Glutamatergic neuron (in vitro differentiated cells): ENCODE data around the gene CYB561D2. TPM values are rescaled to one million over a fixed set of nuclear protein-coding genes. Genes with fewer than 3 reads are reported as not detected.

Source experiments
- DNase-seq: peaks from one replicate; pipeline ENCODE4 v3.0.0; 2022
- H3K27ac Mint-ChIP-seq: one replicate; pipeline ENCODE4 v1.8.0; 2020; ENCODE audit warnings: mild to moderate bottlenecking, mixed read lengths, inconsistent platforms; ENCODE audit not compliant: unreplicated experiment
- H3K27me3 Mint-ChIP-seq: one replicate; pipeline ENCODE4 v1.8.0; 2020; ENCODE audit warnings: mild to moderate bottlenecking, moderate library complexity, mixed read lengths, inconsistent platforms; ENCODE audit not compliant: unreplicated experiment
- H3K36me3 Mint-ChIP-seq: one replicate; pipeline ENCODE4 v1.8.0; 2020; ENCODE audit warnings: mild to moderate bottlenecking, mixed read lengths, inconsistent platforms; ENCODE audit not compliant: unreplicated experiment
- H3K4me1 Mint-ChIP-seq: one replicate; pipeline ENCODE4 v1.8.0; 2020; ENCODE audit warnings: mild to moderate bottlenecking, low read depth, mixed read lengths, inconsistent platforms; ENCODE audit not compliant: unreplicated experiment
- H3K4me3 Mint-ChIP-seq: one replicate; pipeline ENCODE4 v1.8.0; 2020; ENCODE audit warnings: mild to moderate bottlenecking, mixed read lengths, inconsistent platforms; ENCODE audit not compliant: unreplicated experiment
- H3K9me3 Mint-ChIP-seq: one replicate; pipeline ENCODE4 v1.8.0; 2020; ENCODE audit warnings: mild to moderate bottlenecking, moderate library complexity, mixed read lengths, inconsistent platforms; ENCODE audit not compliant: unreplicated experiment
- CTCF ChIP-seq: fragments of 200-600 bp; sonication (generic); IDR thresholded peaks from one replicate; pipeline ENCODE4 v1.5.0; 2021; ENCODE audit not compliant: partially characterized antibody, unreplicated experiment
- total RNA-seq: library from RNA; stranded (reverse); fragmentation: NEBNext Ultra II Directional; extraction: Animal tissue kit (Norgen Biotek cat#: 25700); gene quantifications from one replicate; pipeline ENCODE4 v1.2.1, GENCODE V29; 2021; ENCODE audit not compliant: unreplicated experiment

Gene CYB561D2
- total RNA-seq, 1 donor from 2014 or later: 12.6 TPM

GRCh38 chr3:50396502-50396901 lies 45.8 kb downstream of the CYB561D2 start:
- Mint-ChIP-seq H3K4me3 (no peak overlapping the region), H3K9me3 (peaks cover 3% of the 10 kb centered on the region), H3K4me1 (peaks cover 2% of the 10 kb centered on the region), H3K27me3 (peaks cover 6% of the 10 kb centered on the region), H3K36me3 (no peaks in the 10 kb centered on the region), H3K27ac (no peak overlapping the region)
- no peak for DNase-seq
- TF ChIP-seq CTCF: no peak

GRCh38 chr3:50401978-50402595 lies 51.4 kb downstream of the CYB561D2 start:
- Mint-ChIP-seq H3K27ac (no peak overlapping the region), H3K4me3 (no peak overlapping the region), H3K36me3 (no peaks in the 10 kb centered on the region), H3K27me3 (peaks cover 12% of the 10 kb centered on the region), H3K9me3 (peaks cover 3% of the 10 kb centered on the region), H3K4me1 (no peaks in the 10 kb centered on the region)
- no peak for DNase-seq
- TF ChIP-seq CTCF: no peak

Other genes starting within 250 kb of the CYB561D2 start
- gene SEMA3F, start 195.5 kb upstream of the CYB561D2 start, total RNA-seq: 41.2 TPM
- not detected for gene GNAT1, start 159.3 kb upstream of the CYB561D2 start, total RNA-seq
- gene SLC38A3, start 145.6 kb upstream of the CYB561D2 start, total RNA-seq: not detected
- gene GNAI2, start 114.7 kb upstream of the CYB561D2 start, total RNA-seq: 297 TPM
- gene SEMA3B, start 81.7 kb upstream of the CYB561D2 start, total RNA-seq: 5.4 TPM
- gene LSMEM2, start 71.8 kb upstream of the CYB561D2 start, total RNA-seq: not detected
- gene IFRD2, start 58.4 kb upstream of the CYB561D2 start, total RNA-seq: 38.2 TPM
- gene HYAL3, start 51.5 kb upstream of the CYB561D2 start, total RNA-seq: 6.9 TPM
- 13.3 TPM for gene NAA80, start 51.5 kb upstream of the CYB561D2 start, total RNA-seq
- 0.96 TPM for gene HYAL1, start 47.3 kb upstream of the CYB561D2 start, total RNA-seq
- gene HYAL2, start 28.1 kb upstream of the CYB561D2 start, total RNA-seq: 48.4 TPM
- 30.8 TPM for gene TUSC2, start 22.6 kb upstream of the CYB561D2 start, total RNA-seq
- 27.8 TPM for gene RASSF1, start 10.0 kb upstream of the CYB561D2 start, total RNA-seq
- gene ZMYND10, start 5.1 kb upstream of the CYB561D2 start, total RNA-seq: 1.3 TPM
- 30.4 TPM for gene NPRL2, start 87 bp upstream of the CYB561D2 start, total RNA-seq
- gene TMEM115, start 8.7 kb downstream of the CYB561D2 start, total RNA-seq: 42.5 TPM
- 5.0 TPM for gene CACNA2D2, start 152.8 kb downstream of the CYB561D2 start, total RNA-seq
- gene C3orf18, start 216.9 kb downstream of the CYB561D2 start, total RNA-seq: 13.0 TPM
- gene HEMK1, start 218.7 kb downstream of the CYB561D2 start, total RNA-seq: 21.1 TPM